Activated T-cell treated with anti-CD3 and anti-CD28 coated beads, Interleukin-2, amount 50 U/mL, for 1 hour (primary cell): Measurements from ENCODE around the gene FNDC1.
"Not testable (repeated sequence)": the region's sequence is repeated elsewhere in the genome, so short reads cannot be mapped to it uniquely, and the experiment has no call there.

Experiments
- DNase-seq: peaks from one replicate; pipeline ENCODE4 v3.0.0-alpha.2; 2020

The FNDC1 gene

DNA sequence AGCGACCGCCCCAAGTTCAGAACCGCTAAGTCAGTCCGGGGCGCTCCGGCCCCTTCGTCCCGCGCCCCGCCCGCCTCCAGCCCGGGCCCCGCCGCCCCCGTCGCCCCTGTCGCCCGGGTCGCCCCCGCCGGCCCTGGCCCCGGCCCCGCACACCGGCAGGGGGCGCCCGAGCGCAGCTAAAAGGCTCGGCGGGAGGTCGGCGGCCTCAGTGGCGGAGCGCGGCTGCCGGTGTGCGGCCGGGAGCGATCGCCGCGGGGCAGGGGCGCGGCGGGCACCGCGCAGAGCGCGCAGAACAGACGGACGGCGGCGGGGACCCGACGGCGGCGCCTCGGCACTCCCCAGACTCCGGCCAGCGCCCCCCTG is at the start of gene FNDC1:
Gene FNDC1, plus strand, starts transcription at position 208 of the 363 bp plus-strand sequence. CDS start 197 bp downstream, outside the sequence.
- no peak for DNase-seq

- no peak for DNase-seq
These were observed 49.4 kb upstream of the FNDC1 start for GRCh38 chr6:159119791-159120190.

DNA sequence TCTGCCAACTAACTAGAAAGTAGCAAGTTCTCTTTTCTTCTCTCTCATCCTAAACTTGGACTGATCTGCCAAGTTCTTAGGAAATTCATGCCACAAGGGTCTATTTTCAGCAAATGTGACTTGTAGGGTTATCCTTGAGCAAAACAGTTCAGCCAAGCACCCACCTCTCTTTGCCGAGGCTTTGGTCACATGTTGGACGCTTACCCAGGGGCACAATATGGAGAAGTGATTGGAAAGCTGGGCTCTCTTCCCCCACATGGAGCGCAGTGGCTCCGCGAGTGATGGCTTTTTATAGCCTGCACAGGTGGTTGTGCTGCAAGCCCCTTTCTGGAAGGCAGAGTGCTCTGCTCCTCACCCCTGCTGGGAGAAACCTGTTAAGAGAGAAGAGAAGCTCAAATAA is 47.7 kb upstream of the FNDC1 start:
- no peak for DNase-seq

DNA sequence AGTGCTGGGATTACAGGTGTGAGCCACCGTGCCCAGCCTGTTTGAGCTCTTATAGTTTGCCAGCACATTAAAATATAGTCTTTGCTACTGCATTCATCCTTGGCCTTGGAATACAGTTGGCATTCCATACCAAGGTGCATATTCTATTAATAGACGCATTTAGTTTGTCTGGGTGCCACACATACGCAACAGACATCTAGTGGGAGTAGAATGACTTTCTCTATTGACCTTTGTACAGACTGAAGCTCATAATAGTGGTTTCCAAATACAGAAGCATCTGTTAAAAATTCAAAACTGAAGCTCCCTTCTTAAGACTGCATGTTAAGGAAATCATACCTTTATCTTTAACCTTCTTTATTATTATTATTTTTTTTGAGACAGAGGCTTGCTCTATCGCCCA is 46.7 kb upstream of the FNDC1 start:
- no peak for DNase-seq

DNA sequence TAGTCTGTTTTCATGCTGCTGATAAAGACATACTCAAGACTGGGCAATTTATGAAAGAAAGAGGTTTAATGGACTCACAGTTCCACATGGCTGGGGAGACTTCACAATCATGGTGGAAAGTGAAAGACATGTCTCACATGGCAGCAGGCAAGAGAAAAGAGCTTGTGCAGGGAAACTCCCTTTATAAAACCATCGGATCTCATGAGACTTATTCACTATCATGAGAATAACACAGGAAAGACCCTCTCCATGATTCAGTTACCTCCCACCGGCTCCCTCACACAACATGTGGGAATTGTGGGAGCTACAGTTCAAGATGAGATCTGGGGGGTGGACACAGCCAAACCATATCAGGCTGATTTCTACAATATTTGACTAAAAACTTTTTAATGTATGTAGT is 45.4 kb upstream of the FNDC1 start:
- not testable (repeated sequence) for DNase-seq

DNA sequence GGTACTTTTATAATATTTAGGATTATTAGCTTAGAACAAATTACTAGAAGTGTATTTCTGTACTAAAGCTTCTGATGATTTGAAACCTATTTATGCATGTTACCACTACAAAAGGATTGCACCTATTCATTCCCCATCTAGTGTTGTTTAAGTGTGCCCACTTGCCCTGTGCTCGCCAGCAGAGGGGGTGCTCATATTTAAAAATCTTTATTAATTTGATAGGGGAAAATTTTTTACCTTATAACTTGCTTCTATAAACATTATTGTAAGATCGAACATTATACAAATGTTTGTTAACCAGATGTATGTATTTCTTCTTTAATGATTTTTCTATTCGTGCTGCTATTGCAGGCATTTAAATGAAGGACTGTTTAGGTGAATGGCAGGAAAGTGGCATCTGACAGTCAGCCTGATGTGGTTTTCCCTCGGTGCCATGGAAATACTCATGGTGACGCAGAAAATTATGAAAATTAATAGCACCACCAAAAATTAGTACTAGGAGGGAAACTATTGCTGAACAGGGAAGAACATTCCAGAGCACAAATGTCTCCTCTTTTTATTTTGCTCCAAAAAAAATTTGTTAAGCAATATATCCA is 44.1 kb upstream of the FNDC1 start:
- DNase-seq = no peak

GRCh38 chr6:159125951-159126352 is 43.2 kb upstream of the FNDC1 start:
- DNase-seq = no peak

- DNase-seq = no peak
These were observed 42.6 kb upstream of the FNDC1 start for GRCh38 chr6:159126590-159126989.

GRCh38 chr6:159127701-159128100 is 41.5 kb upstream of the FNDC1 start:
- no peak for DNase-seq

- no peak for DNase-seq
These were observed 40.2 kb upstream of the FNDC1 start for GRCh38 chr6:159128978-159129377.

GRCh38 chr6:159130846-159131245 is 38.4 kb upstream of the FNDC1 start:
- DNase-seq = no peak

DNA sequence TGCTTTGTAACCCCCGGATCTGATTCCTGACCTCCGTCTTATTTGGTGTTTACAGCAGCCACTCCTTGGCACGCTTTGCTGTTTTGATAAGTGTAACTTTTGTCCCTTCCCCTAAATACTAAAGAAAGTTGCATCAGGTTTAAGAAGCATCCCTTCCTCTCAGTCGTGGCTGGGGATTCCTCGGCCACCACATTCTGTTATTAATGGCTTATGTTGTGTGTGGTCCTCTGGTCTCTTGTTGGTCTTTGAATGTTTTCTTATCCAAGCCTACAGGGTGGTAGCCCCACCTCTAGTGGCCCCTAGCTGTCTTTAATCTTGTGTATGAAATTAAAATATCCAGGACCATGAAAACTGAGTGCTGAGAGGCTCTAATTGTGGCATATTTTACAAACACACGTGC is 37.5 kb upstream of the FNDC1 start:
- DNase-seq = no peak

- no peak for DNase-seq
These were observed 36.5 kb upstream of the FNDC1 start for GRCh38 chr6:159132664-159133063.

GRCh38 chr6:159134701-159135364 is 34.4 kb upstream of the FNDC1 start:
- peak; percentile 73 for DNase-seq

DNA sequence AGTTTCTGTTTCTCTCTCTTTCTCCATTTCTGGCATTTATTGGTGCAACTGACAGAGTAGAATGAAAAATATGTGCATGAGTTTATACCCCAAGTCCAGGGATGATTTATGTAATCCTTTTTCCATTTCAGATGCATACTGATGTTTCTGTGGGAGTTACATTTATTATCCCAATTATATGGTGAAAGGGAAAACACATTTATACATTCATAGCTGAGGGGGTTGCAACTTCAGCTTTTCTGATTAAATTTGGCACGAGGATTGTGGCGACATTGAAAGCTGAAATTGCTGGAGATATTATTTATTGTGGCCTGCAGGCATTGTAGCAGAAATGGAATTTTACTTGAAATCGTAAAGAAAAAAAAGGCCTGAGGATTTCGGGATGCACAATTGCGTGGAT is 31.5 kb upstream of the FNDC1 start:
- no peak for DNase-seq

DNA sequence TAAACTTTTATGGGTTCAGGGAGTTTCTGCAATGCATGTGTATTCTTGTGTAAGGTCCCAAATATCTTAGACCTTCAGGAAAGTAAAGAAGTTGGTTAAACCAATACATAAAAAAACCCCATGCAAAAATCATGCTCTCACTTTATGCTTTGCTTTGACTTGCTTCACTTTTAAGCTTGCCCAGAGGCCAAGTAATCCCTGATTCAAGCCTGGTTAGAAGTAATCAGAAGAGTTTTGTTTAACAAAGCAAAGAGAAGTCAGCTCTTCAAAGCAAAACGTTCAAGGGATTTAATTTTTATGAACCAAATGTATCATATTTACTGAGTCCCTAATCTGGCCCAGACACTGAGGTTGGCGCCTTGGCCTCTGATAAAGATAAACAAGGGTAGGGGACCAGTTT is 26.7 kb upstream of the FNDC1 start:
- DNase-seq = no peak

GRCh38 chr6:159148641-159149040 is 20.6 kb upstream of the FNDC1 start:
- no peak for DNase-seq

GRCh38 chr6:159149641-159150040 is 19.6 kb upstream of the FNDC1 start:
- no peak for DNase-seq

GRCh38 chr6:159151266-159151855 is 17.8 kb upstream of the FNDC1 start:
- peak; percentile 39 for DNase-seq

- DNase-seq = no peak
These were observed 17.2 kb upstream of the FNDC1 start for GRCh38 chr6:159152041-159152440.

DNA sequence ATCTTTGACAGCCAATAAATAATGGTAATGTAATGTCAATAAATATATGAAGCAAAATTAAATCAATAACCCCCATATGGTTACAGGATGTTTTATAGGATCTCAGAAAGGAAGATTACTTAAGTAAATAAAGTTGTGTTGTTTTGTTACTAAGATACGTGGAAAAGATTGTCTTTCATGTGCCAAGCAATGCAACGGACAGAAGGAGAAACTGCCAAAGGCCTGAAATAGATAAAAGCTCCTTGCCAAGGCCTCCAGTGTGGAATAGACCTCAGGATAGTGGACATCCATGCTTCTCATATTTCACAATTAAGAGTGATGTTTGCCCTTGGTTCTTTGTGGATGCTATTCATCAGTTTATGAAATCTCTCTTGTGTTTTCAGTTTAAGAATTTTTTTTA is 16.4 kb upstream of the FNDC1 start:
- no peak for DNase-seq

DNA sequence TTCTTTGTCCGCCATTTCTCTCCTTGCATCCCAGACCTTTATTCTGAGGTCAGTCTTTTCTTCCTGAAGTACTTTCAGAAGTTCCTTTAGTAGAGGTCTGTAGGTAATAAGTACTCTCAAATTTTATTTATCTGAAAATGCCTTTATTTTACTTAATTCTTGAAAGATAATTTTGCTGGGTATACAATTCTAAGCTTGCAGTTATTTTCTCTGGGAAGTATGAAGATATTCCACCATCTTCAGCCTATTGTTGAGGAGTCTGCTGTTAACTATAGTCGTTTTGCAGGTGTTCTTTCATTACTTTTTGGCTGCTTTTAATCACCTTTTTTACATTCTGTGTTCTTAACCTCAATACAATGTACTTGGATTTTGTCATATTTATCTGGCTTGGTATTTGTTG is 13.5 kb upstream of the FNDC1 start:
- DNase-seq = no peak

DNA sequence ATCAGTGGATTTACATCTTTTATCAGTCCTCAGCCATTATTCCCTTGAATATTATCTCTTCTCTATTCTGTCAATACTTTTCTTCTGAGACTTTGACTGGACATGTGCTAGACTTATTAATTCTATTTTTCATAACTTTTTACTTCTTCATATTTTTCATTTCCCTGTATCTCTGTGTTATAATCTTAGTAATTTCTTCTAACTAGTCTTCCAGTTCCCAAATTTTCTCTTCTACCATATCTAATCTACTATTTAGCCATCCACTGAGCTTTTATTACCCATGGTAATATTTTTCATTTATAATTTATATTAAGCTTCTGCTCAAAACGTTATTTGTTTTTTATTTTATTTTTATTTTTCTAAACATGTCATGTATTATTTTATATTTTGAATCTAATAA is 13.1 kb upstream of the FNDC1 start:
- DNase-seq = no peak

DNA sequence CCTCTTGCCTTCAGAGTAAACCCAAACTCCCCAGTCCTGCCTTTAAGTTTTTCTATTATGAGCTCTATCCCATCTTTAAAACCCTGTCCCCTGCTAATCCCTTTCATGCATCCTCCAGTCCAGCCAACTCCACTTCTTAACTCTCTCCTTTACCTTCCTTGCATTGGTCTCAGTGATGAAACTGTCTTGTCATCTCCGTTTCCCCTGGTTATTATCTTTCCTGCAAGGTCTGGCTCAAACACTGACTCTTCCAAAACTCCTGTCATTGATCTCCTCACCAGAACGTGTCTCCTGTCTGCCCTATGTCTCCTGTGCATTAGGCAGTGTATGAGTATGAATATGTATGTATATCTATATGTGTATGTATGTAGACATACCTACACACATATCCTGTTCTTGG is 11.8 kb upstream of the FNDC1 start:
- no peak for DNase-seq

DNA sequence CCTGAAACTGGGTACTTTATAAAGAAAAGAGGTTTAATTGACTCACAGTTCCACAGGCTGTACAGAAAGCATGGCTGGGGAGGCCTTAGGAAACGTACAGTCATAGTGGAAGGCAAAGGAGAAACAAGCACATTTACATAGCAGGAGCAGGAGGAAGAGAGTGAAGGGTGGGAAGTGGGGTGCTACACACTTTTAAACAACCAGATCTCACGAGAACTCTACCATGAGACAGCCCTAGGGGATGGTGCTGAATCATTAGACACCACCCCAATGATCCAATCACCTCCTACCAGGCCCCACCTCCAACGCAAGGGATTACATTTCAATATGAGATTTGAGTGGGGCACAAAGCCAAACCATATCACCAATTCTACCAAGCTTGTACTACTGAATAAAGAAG is 7.4 kb upstream of the FNDC1 start:
- DNase-seq = no peak
